KMS-11 (cell line): Measurements from ENCODE around the gene ARHGAP21.

ENCODE experiments used
- H2AFZ ChIP-seq: fragments of 200-600 bp; sonication (generic); 2 replicates; pipeline ENCODE4 v1.6.1; 2016; ENCODE audit warnings: antibody characterized with exemption, mixed run types, low read depth
- H3K27ac ChIP-seq: fragments of 200-600 bp; sonication (generic); 2 replicates; pipeline ENCODE4 v1.6.1; 2016; ENCODE audit warnings: mild to moderate bottlenecking, mixed run types
- H3K27me3 ChIP-seq: fragments of 200-600 bp; sonication (generic); 2 replicates; pipeline ENCODE4 v1.6.1; 2017; ENCODE audit warnings: mild to moderate bottlenecking, low read depth, mixed run types, moderate library complexity; ENCODE audit not compliant: insufficient read depth
- H3K36me3 ChIP-seq: fragments of 200-600 bp; sonication (generic); 2 replicates; pipeline ENCODE4 v1.6.1; 2017; ENCODE audit warnings: mild to moderate bottlenecking, mixed run types; ENCODE audit not compliant: insufficient read depth
- H3K4me1 ChIP-seq: fragments of 200-600 bp; sonication (generic); 2 replicates; pipeline ENCODE4 v1.6.1; 2016; ENCODE audit warnings: mild to moderate bottlenecking, low read depth, mixed run types; ENCODE audit not compliant: poor library complexity, severe bottlenecking
- H3K4me2 ChIP-seq: fragments of 200-600 bp; sonication (generic); 2 replicates; pipeline ENCODE4 v1.7.0; 2016; ENCODE audit warnings: mild to moderate bottlenecking, mixed run types
- H3K4me3 ChIP-seq: fragments of 200-600 bp; sonication (generic); IDR thresholded peaks from 2 replicates; pipeline ENCODE4 v1.6.1; 2017; ENCODE audit warnings: low read depth, low read length, mixed read lengths; ENCODE audit not compliant: insufficient read depth
- H3K79me2 ChIP-seq: fragments of 200-600 bp; sonication (generic); 2 replicates; pipeline ENCODE4 v1.6.1; 2016; ENCODE audit warnings: low read depth, mixed run types; ENCODE audit not compliant: insufficient read depth
- H3K9ac ChIP-seq: fragments of 200-600 bp; sonication (generic); 2 replicates; pipeline ENCODE4 v1.6.1; 2016; ENCODE audit warnings: mild to moderate bottlenecking, mixed run types
- H4K20me1 ChIP-seq: fragments of 200-600 bp; sonication (generic); 2 replicates; pipeline ENCODE4 v1.6.1; 2016; ENCODE audit warnings: mild to moderate bottlenecking, mixed run types; ENCODE audit not compliant: insufficient read depth
- TF ChIP-seq, protein P1 (sequence below): fragments of 200-600 bp; sonication (generic); conservative IDR thresholded peaks from 2 replicates; pipeline ENCODE4 v1.6.1; 2017; ENCODE audit warnings: low read depth, mild to moderate bottlenecking, antibody characterized with exemption, low read length, moderate library complexity, mixed read lengths

The ARHGAP21 gene

DNA sequence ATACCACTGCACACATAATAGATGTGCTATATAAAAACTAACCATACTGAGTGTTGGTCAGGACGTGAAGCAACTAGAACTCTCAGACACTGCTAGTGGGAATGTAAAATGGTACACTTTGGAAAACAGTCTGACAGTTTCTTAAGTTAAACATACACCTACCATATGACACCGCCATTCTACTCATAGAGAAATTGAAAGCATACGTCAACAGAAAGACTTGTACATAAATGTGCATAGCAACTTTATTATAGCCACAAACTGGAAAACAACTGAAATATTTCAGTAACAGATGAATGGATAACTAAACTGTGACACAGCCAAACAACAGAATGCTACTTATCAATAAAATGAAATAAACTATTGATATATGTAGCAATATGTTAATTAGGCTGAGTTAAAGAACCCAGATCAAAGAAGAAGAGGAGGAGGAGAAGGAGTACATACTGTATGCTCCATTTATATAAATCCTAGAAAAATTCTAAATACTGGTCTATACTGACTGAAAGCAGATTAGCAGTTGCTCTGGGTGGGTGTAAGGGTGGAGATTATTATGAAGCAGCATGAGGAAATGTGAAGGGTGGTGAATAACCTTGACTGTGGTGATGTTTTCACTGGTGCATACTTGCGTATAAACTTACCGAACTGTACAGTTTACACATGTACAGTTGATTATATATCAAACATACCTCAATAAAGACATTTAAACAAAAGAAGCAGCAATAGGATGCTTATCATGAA is 48.6 kb downstream of the ARHGAP21 start:
- Histone ChIP-seq H3K27me3 (no peaks in the 10 kb centered on the region), H4K20me1 (no peaks in the 10 kb centered on the region), H2AFZ (no peak overlapping the region), H3K27ac (no peak overlapping the region), H3K4me3 (no peak overlapping the region), H3K79me2 (0 out of 2 replicates have a peak, but pooled peaks cover 3% of the 10 kb centered on the region), H3K4me1 (no peaks in the 10 kb centered on the region), H3K36me3 (no peaks in the 10 kb centered on the region), H3K4me2 (no peak overlapping the region), H3K9ac (no peak overlapping the region)
- TF ChIP-seq, protein P1, sequence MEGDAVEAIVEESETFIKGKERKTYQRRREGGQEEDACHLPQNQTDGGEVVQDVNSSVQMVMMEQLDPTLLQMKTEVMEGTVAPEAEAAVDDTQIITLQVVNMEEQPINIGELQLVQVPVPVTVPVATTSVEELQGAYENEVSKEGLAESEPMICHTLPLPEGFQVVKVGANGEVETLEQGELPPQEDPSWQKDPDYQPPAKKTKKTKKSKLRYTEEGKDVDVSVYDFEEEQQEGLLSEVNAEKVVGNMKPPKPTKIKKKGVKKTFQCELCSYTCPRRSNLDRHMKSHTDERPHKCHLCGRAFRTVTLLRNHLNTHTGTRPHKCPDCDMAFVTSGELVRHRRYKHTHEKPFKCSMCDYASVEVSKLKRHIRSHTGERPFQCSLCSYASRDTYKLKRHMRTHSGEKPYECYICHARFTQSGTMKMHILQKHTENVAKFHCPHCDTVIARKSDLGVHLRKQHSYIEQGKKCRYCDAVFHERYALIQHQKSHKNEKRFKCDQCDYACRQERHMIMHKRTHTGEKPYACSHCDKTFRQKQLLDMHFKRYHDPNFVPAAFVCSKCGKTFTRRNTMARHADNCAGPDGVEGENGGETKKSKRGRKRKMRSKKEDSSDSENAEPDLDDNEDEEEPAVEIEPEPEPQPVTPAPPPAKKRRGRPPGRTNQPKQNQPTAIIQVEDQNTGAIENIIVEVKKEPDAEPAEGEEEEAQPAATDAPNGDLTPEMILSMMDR = no peak

DNA sequence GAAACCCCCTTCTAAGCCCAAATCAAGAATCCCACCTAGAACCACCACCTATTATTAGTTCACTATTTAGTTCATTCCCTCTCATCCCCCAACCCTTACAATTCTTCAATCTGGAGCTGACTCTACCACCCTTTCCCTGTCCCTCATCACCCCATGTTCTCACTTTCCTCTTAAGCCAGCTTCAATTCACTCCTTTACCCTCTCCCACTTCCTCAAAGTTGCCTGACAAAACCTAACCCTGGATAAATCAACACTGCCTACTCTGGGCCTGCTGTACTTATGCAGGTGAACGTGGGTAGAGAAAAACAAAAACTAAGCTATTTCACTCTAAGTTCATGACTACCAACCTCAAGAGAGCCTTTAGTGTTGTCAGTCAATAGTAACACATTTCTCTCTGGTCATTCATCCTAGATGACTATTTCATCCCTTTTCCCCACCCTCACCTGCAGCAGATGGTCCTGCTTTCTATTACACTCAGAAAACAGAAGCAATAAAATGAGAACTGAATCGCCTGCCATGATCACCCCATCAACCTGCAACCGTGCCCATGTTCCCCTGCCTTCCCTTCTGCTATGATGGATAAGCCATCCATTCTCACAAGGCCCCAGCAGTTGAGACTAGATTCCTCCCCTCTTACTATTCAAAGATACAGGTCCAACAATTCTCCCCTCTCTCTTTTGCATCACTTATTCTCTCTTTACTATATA is 52.6 kb downstream of the ARHGAP21 start:
- Histone ChIP-seq H3K79me2 (no peaks in the 10 kb centered on the region), H4K20me1 (no peaks in the 10 kb centered on the region), H3K4me2 (no peak overlapping the region), H3K27ac (no peak overlapping the region), H3K27me3 (no peaks in the 10 kb centered on the region), H3K4me1 (no peaks in the 10 kb centered on the region), H3K4me3 (no peak overlapping the region), H3K36me3 (no peaks in the 10 kb centered on the region), H3K9ac (no peak overlapping the region), H2AFZ (no peak overlapping the region)
- TF ChIP-seq, protein P1 = no peak

DNA sequence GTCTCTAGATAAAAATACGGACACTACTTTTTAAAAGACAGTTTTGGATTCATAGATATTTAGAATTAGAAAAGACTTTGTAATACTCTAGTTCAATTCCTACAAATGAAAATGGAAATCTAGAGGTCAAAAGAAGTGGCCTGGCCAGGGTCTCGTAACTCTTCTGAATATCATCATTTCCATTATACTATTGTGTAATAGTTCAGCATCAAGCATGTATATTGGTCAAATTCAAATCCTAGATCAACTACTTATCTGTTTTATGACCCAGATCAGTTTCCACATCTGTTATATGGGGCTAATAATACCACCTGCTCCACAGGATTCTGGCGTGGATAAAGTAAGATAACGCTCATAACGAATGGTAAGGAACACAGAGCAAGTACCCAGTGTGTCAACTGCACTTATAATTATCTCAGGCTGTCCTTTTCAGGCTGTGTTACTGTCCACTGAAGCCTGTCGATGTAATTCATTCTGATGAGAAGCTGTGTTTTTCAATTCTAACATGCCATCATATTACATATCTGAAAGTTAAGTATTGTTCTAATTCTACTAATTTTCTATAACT is 54.3 kb downstream of the ARHGAP21 start:
- Histone ChIP-seq H3K79me2 (no peaks in the 10 kb centered on the region), H3K27me3 (no peaks in the 10 kb centered on the region), H3K4me1 (no peaks in the 10 kb centered on the region), H3K4me2 (no peak overlapping the region), H3K4me3 (no peak overlapping the region), H2AFZ (no peak overlapping the region), H3K27ac (no peak overlapping the region), H3K9ac (no peak overlapping the region), H4K20me1 (no peaks in the 10 kb centered on the region), H3K36me3 (no peaks in the 10 kb centered on the region)
- TF ChIP-seq, protein P1 = no peak

DNA sequence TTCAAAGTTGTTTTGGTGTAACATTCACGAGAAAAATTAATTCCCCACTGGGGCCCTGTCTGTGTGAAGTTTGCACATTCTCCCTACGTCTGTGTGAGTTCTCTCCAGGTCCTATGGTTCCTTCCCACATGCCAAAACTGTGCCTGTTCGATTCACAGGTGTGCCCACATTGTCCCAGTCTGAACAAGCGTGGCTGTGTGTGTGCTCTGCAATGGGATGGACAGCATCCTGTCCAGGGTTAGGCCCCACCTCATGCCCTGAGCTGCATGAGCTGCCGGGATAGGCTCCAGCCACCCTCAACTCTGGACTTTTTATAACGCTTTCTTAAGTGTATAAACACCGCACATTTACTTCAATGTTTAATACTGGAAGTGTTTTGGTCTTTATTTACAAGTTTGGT is 55.4 kb downstream of the ARHGAP21 start:
- H2AFZ ChIP-seq = no peak overlapping the region
- H3K4me1 ChIP-seq = no peaks in the 10 kb centered on the region
- H3K4me3 ChIP-seq = no peak overlapping the region
- TF ChIP-seq, protein P1 = no peak
- no peaks in the 10 kb centered on the region for H3K27me3 ChIP-seq
- no peaks in the 10 kb centered on the region for H4K20me1 ChIP-seq
- no peak overlapping the region for H3K4me2 ChIP-seq
- no peak overlapping the region for H3K9ac ChIP-seq
- no peak overlapping the region for H3K27ac ChIP-seq
- no peaks in the 10 kb centered on the region for H3K36me3 ChIP-seq
- H3K79me2 ChIP-seq = no peaks in the 10 kb centered on the region
